GM23338 (cell line): ENCODE results near the gene MRPS14.

ENCODE experiments used
- CTCF ChIP-seq, 2 experiments: fragments of 200-600 bp in 1 of 2; sonication (generic) in 1 of 2; conservative IDR thresholded peaks; 2 replicates each; pipeline versions ENCODE4 v1.5.1 to v1.6.1; 2016 to 2017; ENCODE audit warnings: antibody characterized with exemption in 2 of 2, low read depth in 2 of 2, mild to moderate bottlenecking in 2 of 2, moderate library complexity in 1 of 2
- ETS1 ChIP-seq: IDR thresholded peaks from 2 replicates; pipeline ENCODE4 v1.6.1; 2016; ENCODE audit warnings: antibody characterized with exemption
- JUNB ChIP-seq: IDR thresholded peaks from one replicate; pipeline ENCODE4 v1.6.1; 2016; ENCODE audit warnings: antibody characterized with exemption; ENCODE audit not compliant: unreplicated experiment

- TF ChIP-seq ETS1 (no peak), CTCF (conservative IDR thresholded peaks at IDR 0.05; ENCODE audit: low read depth in 2 of 2) (no peak), JUNB (no peak)
Measured at GRCh38 chr1:175002910-175003517, 20.2 kb downstream of the MRPS14 start.
